Neural cell (in vitro differentiated cells): Measurements from ENCODE around the gene P2RY1. TPM values are rescaled to one million over a fixed set of nuclear protein-coding genes. Genes with fewer than 3 reads are reported as not detected.

ENCODE experiments used
- H2AFZ ChIP-seq: fragments of 200-600, 300-800 bp; sonication (generic), shearing (Covaris generic); 2 replicates; pipeline ENCODE4 v1.6.0; 2014; ENCODE audit warnings: low read depth, mild to moderate bottlenecking, antibody characterized with exemption, low read length, moderate library complexity
- H3F3A ChIP-seq: fragments of 200-600 bp; shearing (Covaris generic); 2 replicates; pipeline ENCODE4 v1.6.1; 2016; ENCODE audit warnings: mild to moderate bottlenecking, moderate library complexity, mixed read lengths, antibody characterized with exemption, low read length; ENCODE audit not compliant: insufficient read depth, poor library complexity, severe bottlenecking
- H3K27ac ChIP-seq: fragments of 200-600, 300-800 bp; sonication (generic), shearing (Covaris generic); 2 replicates; pipeline ENCODE4 v1.5.1; 2014; ENCODE audit warnings: mild to moderate bottlenecking, low read length, moderate library complexity
- H3K27me3 ChIP-seq: fragments of 300-800, 200-600 bp; sonication (generic), shearing (Covaris generic); 2 replicates; pipeline ENCODE4 v1.6.0; 2014; ENCODE audit warnings: mild to moderate bottlenecking, low read depth, low read length, moderate library complexity; ENCODE audit not compliant: insufficient read depth
- H3K36me3 ChIP-seq: fragments of 300-800, 200-600 bp; sonication (generic), shearing (Covaris generic); 2 replicates; pipeline ENCODE4 v1.5.1; 2014; ENCODE audit warnings: mild to moderate bottlenecking, antibody characterized with exemption, low read length, moderate library complexity; ENCODE audit not compliant: insufficient read depth
- H3K4me2 ChIP-seq: fragments of 300-800, 200-600 bp; sonication (generic), shearing (Covaris generic); 2 replicates; pipeline ENCODE4 v1.6.0; 2014; ENCODE audit warnings: mild to moderate bottlenecking, low read length
- H3K4me3 ChIP-seq: fragments of 300-800, 200-600 bp; sonication (generic), shearing (Covaris generic); 2 replicates; pipeline ENCODE4 v1.5.1; 2014; ENCODE audit warnings: mild to moderate bottlenecking, low read length, moderate library complexity
- H3K79me2 ChIP-seq: fragments of 200-600 bp; shearing (Covaris generic); replicated peaks from 2 replicates; pipeline ENCODE4 v1.6.0; 2014; ENCODE audit warnings: mild to moderate bottlenecking, low read length, moderate library complexity; ENCODE audit not compliant: insufficient read depth
- H3K9ac ChIP-seq: fragments of 300-800, 200-600 bp; sonication (generic), shearing (Covaris generic); 2 replicates; pipeline ENCODE4 v1.6.1; 2016; ENCODE audit warnings: mild to moderate bottlenecking, low read length, mixed read lengths
- H3K9me2 ChIP-seq: fragments of 200-600 bp; shearing (Covaris generic); 2 replicates; pipeline ENCODE4 v1.6.1; 2016; ENCODE audit warnings: mild to moderate bottlenecking, low read length, mixed read lengths; ENCODE audit not compliant: insufficient read depth
- H3K9me3 ChIP-seq: fragments of 200-600, 300-800 bp; sonication (generic), shearing (Covaris generic); 2 replicates; pipeline ENCODE4 v1.6.1; 2016; ENCODE audit warnings: mild to moderate bottlenecking, mixed run types, low read length, moderate library complexity, mixed read lengths
- H4K20me1 ChIP-seq: fragments of 200-600 bp; shearing (Covaris generic); 2 replicates; pipeline ENCODE4 v1.6.1; 2016; ENCODE audit warnings: mild to moderate bottlenecking, mixed run types; ENCODE audit not compliant: insufficient read depth
- EP300 ChIP-seq: fragments of 450-650 bp; conservative IDR thresholded peaks from 2 replicates; pipeline ENCODE4 v1.6.1; 2014; ENCODE audit warnings: antibody characterized with exemption, mild to moderate bottlenecking, moderate library complexity; ENCODE audit not compliant: poor library complexity, severe bottlenecking
- EZH2 ChIP-seq: fragments of 200-600, 300-800 bp; shearing (Covaris generic), sonication (generic); IDR thresholded peaks from 2 replicates; pipeline ENCODE4 v1.6.1; 2014; ENCODE audit warnings: antibody characterized with exemption, low read length, borderline replicate concordance, mild to moderate bottlenecking; ENCODE audit not compliant: insufficient read depth, poor library complexity, severe bottlenecking
- POLR2AphosphoS5 ChIP-seq: IDR thresholded peaks from 2 replicates; pipeline ENCODE4 v1.6.1; 2012
- RAD21 ChIP-seq: fragments of 450-650 bp; conservative IDR thresholded peaks from 2 replicates; pipeline ENCODE4 v1.6.1; 2014; ENCODE audit warnings: antibody characterized with exemption, mild to moderate bottlenecking, moderate library complexity
- SMC3 ChIP-seq: fragments of 450-650 bp; conservative IDR thresholded peaks from 2 replicates; pipeline ENCODE4 v1.6.1; 2014; ENCODE audit warnings: antibody characterized with exemption, mild to moderate bottlenecking, moderate library complexity; ENCODE audit not compliant: poor library complexity
- TAF1 ChIP-seq: IDR thresholded peaks from 2 replicates; pipeline ENCODE4 v1.6.1; 2012; ENCODE audit warnings: low read depth
- polyA plus RNA-seq: library from polyadenylated mRNA; depleted of rRNA; stranded (reverse); fragments of >200 nt; gene quantifications from 2 replicates; pipeline ENCODE4 v1.2.3, GENCODE V29; 2014
- TF ChIP-seq, protein P1 (sequence below): IDR thresholded peaks from 2 replicates; pipeline ENCODE4 v1.6.1; 2012; ENCODE audit warnings: borderline replicate concordance
- TF ChIP-seq, protein P2 (sequence below): fragments of 450-650 bp; IDR thresholded peaks from 2 replicates; pipeline ENCODE4 v1.5.1; 2014; ENCODE audit warnings: antibody characterized with exemption, mild to moderate bottlenecking, moderate library complexity; ENCODE audit not compliant: poor library complexity, severe bottlenecking

Gene P2RY1
- polyA plus RNA-seq, 1 donor from 2014 or later, result 3.0 TPM

- Histone ChIP-seq H3K9me2 (no peaks in the 10 kb centered on the region), H3K36me3 (no peaks in the 10 kb centered on the region), H3K4me2 (no peak overlapping the region), H4K20me1 (no peaks in the 10 kb centered on the region), H3K27ac (no peak overlapping the region), H3K4me3 (no peak overlapping the region), H3K79me2 (no peaks in the 10 kb centered on the region), H3K9me3 (no peaks in the 10 kb centered on the region), H3K9ac (no peak overlapping the region), H3K27me3 (no peaks in the 10 kb centered on the region), H2AFZ (no peak overlapping the region), H3F3A (no peaks in the 10 kb centered on the region)
- TF ChIP-seq RAD21, result no peak
- TF ChIP-seq EP300, result no peak
- TF ChIP-seq, protein P1, sequence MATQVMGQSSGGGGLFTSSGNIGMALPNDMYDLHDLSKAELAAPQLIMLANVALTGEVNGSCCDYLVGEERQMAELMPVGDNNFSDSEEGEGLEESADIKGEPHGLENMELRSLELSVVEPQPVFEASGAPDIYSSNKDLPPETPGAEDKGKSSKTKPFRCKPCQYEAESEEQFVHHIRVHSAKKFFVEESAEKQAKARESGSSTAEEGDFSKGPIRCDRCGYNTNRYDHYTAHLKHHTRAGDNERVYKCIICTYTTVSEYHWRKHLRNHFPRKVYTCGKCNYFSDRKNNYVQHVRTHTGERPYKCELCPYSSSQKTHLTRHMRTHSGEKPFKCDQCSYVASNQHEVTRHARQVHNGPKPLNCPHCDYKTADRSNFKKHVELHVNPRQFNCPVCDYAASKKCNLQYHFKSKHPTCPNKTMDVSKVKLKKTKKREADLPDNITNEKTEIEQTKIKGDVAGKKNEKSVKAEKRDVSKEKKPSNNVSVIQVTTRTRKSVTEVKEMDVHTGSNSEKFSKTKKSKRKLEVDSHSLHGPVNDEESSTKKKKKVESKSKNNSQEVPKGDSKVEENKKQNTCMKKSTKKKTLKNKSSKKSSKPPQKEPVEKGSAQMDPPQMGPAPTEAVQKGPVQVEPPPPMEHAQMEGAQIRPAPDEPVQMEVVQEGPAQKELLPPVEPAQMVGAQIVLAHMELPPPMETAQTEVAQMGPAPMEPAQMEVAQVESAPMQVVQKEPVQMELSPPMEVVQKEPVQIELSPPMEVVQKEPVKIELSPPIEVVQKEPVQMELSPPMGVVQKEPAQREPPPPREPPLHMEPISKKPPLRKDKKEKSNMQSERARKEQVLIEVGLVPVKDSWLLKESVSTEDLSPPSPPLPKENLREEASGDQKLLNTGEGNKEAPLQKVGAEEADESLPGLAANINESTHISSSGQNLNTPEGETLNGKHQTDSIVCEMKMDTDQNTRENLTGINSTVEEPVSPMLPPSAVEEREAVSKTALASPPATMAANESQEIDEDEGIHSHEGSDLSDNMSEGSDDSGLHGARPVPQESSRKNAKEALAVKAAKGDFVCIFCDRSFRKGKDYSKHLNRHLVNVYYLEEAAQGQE, result no peak
- no peak for TF ChIP-seq EZH2
- no peak for TF ChIP-seq POLR2AphosphoS5
- no peak for TF ChIP-seq TAF1
- TF ChIP-seq, protein P2, sequence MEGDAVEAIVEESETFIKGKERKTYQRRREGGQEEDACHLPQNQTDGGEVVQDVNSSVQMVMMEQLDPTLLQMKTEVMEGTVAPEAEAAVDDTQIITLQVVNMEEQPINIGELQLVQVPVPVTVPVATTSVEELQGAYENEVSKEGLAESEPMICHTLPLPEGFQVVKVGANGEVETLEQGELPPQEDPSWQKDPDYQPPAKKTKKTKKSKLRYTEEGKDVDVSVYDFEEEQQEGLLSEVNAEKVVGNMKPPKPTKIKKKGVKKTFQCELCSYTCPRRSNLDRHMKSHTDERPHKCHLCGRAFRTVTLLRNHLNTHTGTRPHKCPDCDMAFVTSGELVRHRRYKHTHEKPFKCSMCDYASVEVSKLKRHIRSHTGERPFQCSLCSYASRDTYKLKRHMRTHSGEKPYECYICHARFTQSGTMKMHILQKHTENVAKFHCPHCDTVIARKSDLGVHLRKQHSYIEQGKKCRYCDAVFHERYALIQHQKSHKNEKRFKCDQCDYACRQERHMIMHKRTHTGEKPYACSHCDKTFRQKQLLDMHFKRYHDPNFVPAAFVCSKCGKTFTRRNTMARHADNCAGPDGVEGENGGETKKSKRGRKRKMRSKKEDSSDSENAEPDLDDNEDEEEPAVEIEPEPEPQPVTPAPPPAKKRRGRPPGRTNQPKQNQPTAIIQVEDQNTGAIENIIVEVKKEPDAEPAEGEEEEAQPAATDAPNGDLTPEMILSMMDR, result no peak
- no peak for TF ChIP-seq SMC3
Measured at GRCh38 chr3:152874896-152875749, 40.2 kb downstream of the P2RY1 start.

GRCh38 chr3:152879130-152879789 lies 44.3 kb downstream of the P2RY1 start:
- H3K27ac ChIP-seq, result no peak overlapping the region
- H4K20me1 ChIP-seq, result no peaks in the 10 kb centered on the region
- TF ChIP-seq, protein P1, result no peak
- no peak for TF ChIP-seq SMC3
- H3K4me3 ChIP-seq, result no peak overlapping the region
- no peaks in the 10 kb centered on the region for H3K9me3 ChIP-seq
- no peaks in the 10 kb centered on the region for H3K79me2 ChIP-seq
- H2AFZ ChIP-seq, result no peak overlapping the region
- no peak overlapping the region for H3K9ac ChIP-seq
- H3K9me2 ChIP-seq, result no peaks in the 10 kb centered on the region
- no peaks in the 10 kb centered on the region for H3K27me3 ChIP-seq
- no peaks in the 10 kb centered on the region for H3K36me3 ChIP-seq
- H3K4me2 ChIP-seq, result no peak overlapping the region
- H3F3A ChIP-seq, result no peaks in the 10 kb centered on the region
